ENCODE results near the gene MTOR.
A peak's percentile ranks its signal among the peaks of the same experiment; 100 is the strongest.
"Not testable (repeated sequence)": the region's sequence is repeated elsewhere in the genome, so short reads cannot be mapped to it uniquely, and the experiment has no call there.

The MTOR gene

GRCh38 chr1:11064942-11065341 lies 197.4 kb downstream of the MTOR start:
- DNase-seq (ENCODE audit: extremely low read depth, low read depth) = no peak
- no peak for TF ChIP-seq CTCF (IDR thresholded peaks at IDR 0.05; ENCODE audit: low read depth, low read length)

- DNase-seq (ENCODE audit: extremely low read depth, low read depth) = not testable (repeated sequence)
Measured at GRCh38 chr1:11063937-11064537, 198.3 kb downstream of the MTOR start.

GRCh38 chr1:11062965-11063401 lies 199.4 kb downstream of the MTOR start:
- TF ChIP-seq CTCF (IDR thresholded peaks at IDR 0.05; ENCODE audit: low read depth, low read length) = no peak
- no peak for DNase-seq (ENCODE audit: extremely low read depth, low read depth)

- DNase-seq (ENCODE audit: extremely low read depth, low read depth) = no peak
Measured at GRCh38 chr1:11061652-11062365, 200.5 kb downstream of the MTOR start.

GRCh38 chr1:11059968-11060830 lies 202.2 kb downstream of the MTOR start, which contains the start of gene SRM:
Gene SRM (minus strand): TSS chr1:11060018. CDS start chr1:11059943, 75 bp downstream.
- peak; percentile 70 for DNase-seq (ENCODE audit: extremely low read depth, low read depth)
- peak; percentile 21 for TF ChIP-seq CTCF (IDR thresholded peaks at IDR 0.05; ENCODE audit: low read depth, low read length)

More at GRCh38 chr1:11061652-11062365, 200.5 kb downstream of the MTOR start:
- no peak for TF ChIP-seq CTCF (IDR thresholded peaks at IDR 0.05; ENCODE audit: low read depth, low read length)

GRCh38 chr1:11059155-11059967 lies 203.0 kb downstream of the MTOR start:
- no peak for DNase-seq (ENCODE audit: extremely low read depth, low read depth)
- no peak for TF ChIP-seq CTCF (IDR thresholded peaks at IDR 0.05; ENCODE audit: low read depth, low read length)

GRCh38 chr1:11058595-11059154 lies 203.7 kb downstream of the MTOR start:
- no peak for DNase-seq (ENCODE audit: extremely low read depth, low read depth)
- no peak for TF ChIP-seq CTCF (IDR thresholded peaks at IDR 0.05; ENCODE audit: low read depth, low read length)
